Endometrium (tissue), 2 donors: ENCODE data around the gene SMIM20.

Source experiments
- FAIRE-seq: peaks from 2 replicates; lab custom pipeline; 2012; peaks lifted over from hg19 to GRCh38; lab: Jason Lieb, UNC
- donor health status: control.
- donor health status: control.

SMIM20 gene

DNA sequence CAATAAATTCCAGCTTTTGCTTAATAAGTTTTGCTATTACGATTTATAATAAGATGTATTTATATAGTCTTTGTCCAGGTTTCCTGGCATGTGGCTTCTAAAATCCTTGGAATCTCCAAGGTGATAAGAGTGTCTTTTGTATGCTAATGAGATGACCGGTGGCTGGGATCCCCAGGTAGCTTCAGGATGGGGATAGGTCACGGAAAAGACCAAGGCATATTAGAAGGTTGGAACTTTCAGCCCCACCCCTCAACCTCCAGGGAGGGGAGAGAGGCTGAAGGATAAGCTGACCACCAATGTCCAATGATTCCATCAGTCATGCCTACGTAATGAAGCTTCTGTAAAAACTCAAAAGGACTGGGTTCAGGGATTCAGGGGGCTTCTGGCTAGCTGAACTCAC, 41.7 kb downstream of the SMIM20 start:
- FAIRE-seq: no peak

GRCh38 chr4:25956260-25956659, 42.2 kb downstream of the SMIM20 start:
- no peak for FAIRE-seq

- FAIRE-seq: no peak
Measured at GRCh38 chr4:25958110-25958509, 44.1 kb downstream of the SMIM20 start.

DNA sequence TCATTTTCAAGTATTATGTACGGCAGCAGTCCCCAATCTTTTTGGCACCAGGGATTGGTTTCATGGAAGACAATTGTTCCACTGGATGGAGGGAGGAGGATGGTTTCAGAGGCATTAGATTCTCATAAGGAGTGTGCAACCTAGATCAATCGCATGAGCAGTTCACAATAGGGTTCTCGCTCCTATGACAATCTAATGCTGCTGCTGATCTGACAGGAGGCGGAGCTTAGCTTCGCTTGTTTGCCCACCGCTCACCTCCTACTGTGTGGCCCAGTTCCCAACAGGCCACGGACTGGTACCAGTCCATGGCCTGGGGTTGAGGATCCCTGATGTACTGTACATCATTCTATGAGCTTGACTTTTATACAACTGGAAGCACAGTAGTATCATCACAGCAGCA, 48.4 kb downstream of the SMIM20 start:
- FAIRE-seq: no peak

GRCh38 chr4:25965629-25966028, 51.6 kb downstream of the SMIM20 start:
- no peak for FAIRE-seq

GRCh38 chr4:25966171-25966570, 52.2 kb downstream of the SMIM20 start:
- no peak for FAIRE-seq

DNA sequence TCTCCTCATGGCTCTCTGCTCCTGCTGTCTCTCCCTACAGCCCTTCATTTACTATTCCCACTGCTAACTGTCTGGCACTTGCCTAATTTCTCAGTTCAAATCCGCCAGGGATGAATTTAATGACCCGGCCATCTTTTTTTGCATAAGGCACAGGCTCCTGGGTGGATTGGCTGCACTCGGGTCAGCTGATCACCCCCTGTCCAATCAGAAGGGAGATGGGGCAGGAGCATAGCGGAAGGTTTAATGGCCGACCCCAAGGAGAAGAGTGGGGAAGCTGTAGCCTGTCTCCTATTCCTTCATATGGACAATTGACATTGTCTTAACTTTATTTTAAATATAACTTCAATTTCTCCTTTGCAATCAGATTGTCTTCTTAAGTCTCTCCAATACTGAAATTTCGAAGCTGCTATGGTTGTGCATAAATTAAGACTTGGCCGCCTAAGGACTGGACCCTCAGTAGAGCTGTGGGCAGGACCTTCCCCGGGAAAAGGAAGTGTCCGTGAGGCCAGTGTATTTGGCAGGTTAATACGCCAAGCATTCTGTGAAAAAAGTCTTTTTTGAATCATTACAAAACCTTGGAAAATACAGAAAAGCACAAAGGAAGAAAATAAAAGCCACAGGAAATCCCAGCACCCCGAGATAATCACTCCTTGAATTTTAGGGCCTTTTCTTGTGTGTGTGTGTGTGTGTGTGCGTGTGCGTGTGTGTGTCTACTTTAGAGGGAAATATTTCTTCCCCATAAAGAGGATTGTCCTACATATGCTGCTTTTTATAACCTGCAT, 55.5 kb downstream of the SMIM20 start:
- no peak for FAIRE-seq

DNA sequence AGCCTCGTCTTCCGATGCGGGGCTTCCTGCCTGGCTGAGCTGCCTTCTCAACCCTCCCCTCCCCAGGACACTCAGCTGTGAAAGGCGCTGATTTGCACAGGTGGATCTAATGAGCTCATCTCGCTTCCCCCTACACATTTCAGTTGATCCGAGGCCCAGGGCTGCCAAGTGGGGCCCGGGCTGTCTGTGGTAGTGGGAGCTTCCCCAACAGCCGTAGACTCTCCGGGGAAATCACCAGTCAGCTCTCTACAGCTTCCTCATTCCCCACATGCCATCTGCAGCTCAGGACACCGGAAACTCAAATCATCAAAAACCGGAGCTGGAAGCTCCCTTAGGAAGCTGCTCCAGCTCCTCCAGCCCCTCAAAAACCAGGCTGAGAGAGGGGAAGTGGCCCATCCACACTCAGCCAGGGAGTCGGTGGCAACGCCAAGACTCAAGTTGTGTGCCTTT, 56.2 kb downstream of the SMIM20 start:
- no peak for FAIRE-seq

GRCh38 chr4:25970691-25971432, 56.8 kb downstream of the SMIM20 start:
- no peak for FAIRE-seq

- FAIRE-seq: no peak
Measured at GRCh38 chr4:25972366-25972765, 58.3 kb downstream of the SMIM20 start.

DNA sequence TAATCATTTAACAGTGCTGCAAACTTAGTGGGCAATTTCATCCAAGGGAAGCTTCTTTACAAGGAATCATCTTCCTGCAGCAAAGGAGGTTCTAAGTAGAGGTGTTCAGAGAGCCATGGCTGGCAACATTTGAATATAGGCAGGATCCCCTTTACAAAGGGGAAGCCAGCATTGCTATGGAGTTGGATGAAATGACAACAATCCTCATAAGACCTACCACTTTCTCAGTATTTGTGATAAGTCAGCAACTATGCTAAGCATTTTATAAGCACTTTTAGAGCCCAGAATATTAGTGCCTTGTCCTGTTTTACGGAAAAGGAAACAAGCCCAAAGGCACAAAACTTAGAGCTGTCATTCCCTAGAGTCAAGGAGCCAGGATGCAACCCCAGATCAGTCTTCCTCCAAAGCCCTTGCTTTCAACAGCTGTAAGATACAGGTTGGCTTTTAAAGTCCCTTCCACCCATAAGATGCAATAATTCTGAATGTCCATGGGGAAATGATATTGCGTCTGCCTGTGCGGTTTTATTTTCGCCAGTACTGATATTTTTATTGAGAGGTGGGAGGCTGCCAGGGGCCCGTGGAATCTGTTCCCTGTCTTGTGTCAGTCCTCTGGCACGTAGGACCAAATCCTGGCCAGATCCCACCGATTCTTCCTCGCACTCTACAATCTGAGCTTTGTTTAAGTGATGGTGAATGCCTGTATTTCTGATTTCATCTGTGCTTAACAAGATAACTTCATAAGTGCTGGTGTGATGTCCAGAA, 59.1 kb downstream of the SMIM20 start:
- no peak for FAIRE-seq

DNA sequence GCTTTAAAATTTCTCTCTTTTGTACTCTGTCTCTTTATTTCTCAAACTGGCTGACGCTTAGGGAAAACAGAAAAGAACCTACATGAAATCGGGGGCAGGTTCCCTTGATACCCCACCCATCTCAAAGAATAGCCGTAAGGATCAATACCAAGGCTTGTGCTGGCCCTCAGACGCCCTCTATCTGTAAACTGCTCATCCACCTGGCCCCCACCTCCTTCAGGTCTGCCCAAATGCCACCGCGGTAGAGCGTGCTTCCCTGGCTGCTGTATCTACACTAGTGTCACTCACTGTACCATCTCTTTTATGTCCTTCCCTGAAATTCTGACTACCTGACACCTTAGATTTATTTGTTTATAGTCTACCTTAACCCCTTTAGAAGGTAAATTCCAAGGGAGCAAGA, 62.8 kb downstream of the SMIM20 start:
- no peak for FAIRE-seq

GRCh38 chr4:25977397-25978170, 63.6 kb downstream of the SMIM20 start:
- FAIRE-seq: no peak

- no peak for FAIRE-seq
Measured at GRCh38 chr4:25978327-25978726, 64.3 kb downstream of the SMIM20 start.
